ENCODE measurements around the gene USP12. TPM values are rescaled to one million over a fixed set of nuclear protein-coding genes. Genes with fewer than 3 reads are reported as not detected.

Gene USP12
- total RNA-seq, 1 experiment from 2014 or later: 26.1 TPM

GRCh38 chr13:27023385-27024073, 148.1 kb downstream of the USP12 start:
- ChIA-PET POLR2A (interaction anchor here (0.6 to 1.4 kb wide), 2 partner anchors 11 to 24 kb away, joined by 3 to 4 read pairs; no protein-coding TSS in a partner anchor), CTCF (no interaction called here)
- Mint-ChIP-seq H3K4me3 (no peak overlapping the region), H3K36me3 (no peaks in the 10 kb centered on the region), H3K27ac (no peak overlapping the region), H3K4me1 (peaks cover 15% of the 10 kb centered on the region), H3K9me3 (peaks cover 4% of the 10 kb centered on the region), H3K27me3 (ENCODE audit: low read depth) (peaks cover under 1% of the 10 kb centered on the region; the same call in 1 of the 2 replicates)
- no peak for ATAC-seq
- no peak for DNase-seq (ENCODE audit: low spot score)
- no peak for TF ChIP-seq TP53 (CRISPR knock-in tag; IDR thresholded peaks at IDR 0.05)
- TF ChIP-seq SMAD4 (CRISPR knock-in tag; IDR thresholded peaks at IDR 0.05): no peak
- TF ChIP-seq GABPB1 (CRISPR knock-in tag; IDR thresholded peaks at IDR 0.05): no peak
- TF ChIP-seq ATF2 (CRISPR knock-in tag; IDR thresholded peaks at IDR 0.05; ENCODE audit: borderline replicate concordance, low read depth): no peak
- TF ChIP-seq, protein P1, sequence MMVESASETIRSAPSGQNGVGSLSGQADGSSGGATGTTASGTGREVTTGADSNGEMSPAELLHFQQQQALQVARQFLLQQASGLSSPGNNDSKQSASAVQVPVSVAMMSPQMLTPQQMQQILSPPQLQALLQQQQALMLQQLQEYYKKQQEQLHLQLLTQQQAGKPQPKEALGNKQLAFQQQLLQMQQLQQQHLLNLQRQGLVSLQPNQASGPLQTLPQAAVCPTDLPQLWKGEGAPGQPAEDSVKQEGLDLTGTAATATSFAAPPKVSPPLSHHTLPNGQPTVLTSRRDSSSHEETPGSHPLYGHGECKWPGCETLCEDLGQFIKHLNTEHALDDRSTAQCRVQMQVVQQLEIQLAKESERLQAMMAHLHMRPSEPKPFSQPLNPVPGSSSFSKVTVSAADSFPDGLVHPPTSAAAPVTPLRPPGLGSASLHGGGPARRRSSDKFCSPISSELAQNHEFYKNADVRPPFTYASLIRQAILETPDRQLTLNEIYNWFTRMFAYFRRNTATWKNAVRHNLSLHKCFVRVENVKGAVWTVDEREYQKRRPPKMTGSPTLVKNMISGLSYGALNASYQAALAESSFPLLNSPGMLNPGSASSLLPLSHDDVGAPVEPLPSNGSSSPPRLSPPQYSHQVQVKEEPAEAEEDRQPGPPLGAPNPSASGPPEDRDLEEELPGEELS (CRISPR knock-in tag; IDR thresholded peaks at IDR 0.05): no peak
- no peak for TF ChIP-seq ESRRA (CRISPR knock-in tag; IDR thresholded peaks at IDR 0.05; ENCODE audit: borderline replicate concordance)
- no peak for TF ChIP-seq CBFB (CRISPR knock-in tag; IDR thresholded peaks at IDR 0.05; ENCODE audit: low read depth)
- TF ChIP-seq NFATC4 (CRISPR knock-in tag; IDR thresholded peaks at IDR 0.05): no peak

GRCh38 chr13:27022571-27023311, 148.9 kb downstream of the USP12 start:
- no peak; the same call in 1 of the 2 replicates for ATAC-seq
- CTCF ChIA-PET: interaction anchor here (1.0 kb wide), 1 partner anchor 340 kb away, joined by 3 read pairs; no protein-coding TSS in a partner anchor
- POLR2A ChIA-PET: interaction anchor here (1.4 kb wide), 1 partner anchor 11 kb away, joined by 4 read pairs; no protein-coding TSS in a partner anchor

DNA sequence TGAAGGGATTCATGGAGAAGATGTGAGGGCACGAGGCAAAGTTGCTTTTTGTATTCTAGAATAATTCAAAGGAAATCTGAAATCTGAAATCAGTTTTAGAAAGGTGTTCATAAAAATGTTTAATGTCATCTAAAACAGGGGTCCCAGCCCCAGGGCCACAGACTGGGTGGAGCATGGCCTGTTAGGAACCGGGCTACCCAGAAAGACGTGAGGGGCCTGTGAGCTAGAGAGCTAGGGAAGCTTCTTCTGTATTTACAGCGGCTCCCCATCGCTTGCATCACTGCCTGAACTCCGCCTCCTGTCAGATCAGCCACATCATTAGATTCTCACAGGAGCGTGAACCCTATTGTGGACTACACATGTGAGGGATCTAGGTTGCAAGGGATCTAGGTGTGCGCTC, 151.2 kb downstream of the USP12 start:
- DNase-seq (ENCODE audit: low spot score): no peak
- Mint-ChIP-seq H3K9me3 (peaks cover 4% of the 10 kb centered on the region), H3K27me3 (ENCODE audit: low read depth) (peaks cover 2% of the 10 kb centered on the region; the same call in 1 of the 2 replicates), H3K27ac (no peak overlapping the region), H3K4me1 (peaks cover 19% of the 10 kb centered on the region), H3K4me3 (no peak overlapping the region), H3K36me3 (no peaks in the 10 kb centered on the region)
- ATAC-seq: no peak
- ChIA-PET POLR2A (no interaction called here), CTCF (no interaction called here)
- TF ChIP-seq, protein P1 (CRISPR knock-in tag; IDR thresholded peaks at IDR 0.05): no peak
- TF ChIP-seq, protein P2, sequence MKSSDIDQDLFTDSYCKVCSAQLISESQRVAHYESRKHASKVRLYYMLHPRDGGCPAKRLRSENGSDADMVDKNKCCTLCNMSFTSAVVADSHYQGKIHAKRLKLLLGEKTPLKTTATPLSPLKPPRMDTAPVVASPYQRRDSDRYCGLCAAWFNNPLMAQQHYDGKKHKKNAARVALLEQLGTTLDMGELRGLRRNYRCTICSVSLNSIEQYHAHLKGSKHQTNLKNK (CRISPR knock-in tag; IDR thresholded peaks at IDR 0.05): no peak
- TF ChIP-seq SP1 (CRISPR knock-in tag; conservative IDR thresholded peaks at IDR 0.05): no peak
- no peak for TF ChIP-seq NR2C2 (CRISPR knock-in tag; IDR thresholded peaks at IDR 0.05)
- no peak for TF ChIP-seq ZNF138 (CRISPR knock-in tag; conservative IDR thresholded peaks at IDR 0.05)
- no peak for TF ChIP-seq MYBL2 (CRISPR knock-in tag; IDR thresholded peaks at IDR 0.05)
- TF ChIP-seq ZNF396 (CRISPR knock-in tag; IDR thresholded peaks at IDR 0.05; ENCODE audit: borderline replicate concordance): no peak
- no peak for TF ChIP-seq TEAD1 (CRISPR knock-in tag; IDR thresholded peaks at IDR 0.05)
- TF ChIP-seq, protein P3, sequence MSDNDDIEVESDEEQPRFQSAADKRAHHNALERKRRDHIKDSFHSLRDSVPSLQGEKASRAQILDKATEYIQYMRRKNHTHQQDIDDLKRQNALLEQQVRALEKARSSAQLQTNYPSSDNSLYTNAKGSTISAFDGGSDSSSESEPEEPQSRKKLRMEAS (CRISPR knock-in tag; IDR thresholded peaks at IDR 0.05): no peak
- no peak for TF ChIP-seq CREM (CRISPR knock-in tag; IDR thresholded peaks at IDR 0.05)
- no peak for TF ChIP-seq AR (CRISPR knock-in tag; IDR thresholded peaks at IDR 0.05)

More at GRCh38 chr13:27022571-27023311, 148.9 kb downstream of the USP12 start:
- Mint-ChIP-seq H3K36me3 (no peaks in the 10 kb centered on the region), H3K9me3 (peaks cover 4% of the 10 kb centered on the region), H3K4me1 (peaks cover 20% of the 10 kb centered on the region), H3K4me3 (no peak overlapping the region), H3K27me3 (ENCODE audit: low read depth) (peaks cover 2% of the 10 kb centered on the region; the same call in 1 of the 2 replicates), H3K27ac (no peak overlapping the region)
- DNase-seq (ENCODE audit: low spot score): no peak
- TF ChIP-seq FOXJ3 (CRISPR knock-in tag; IDR thresholded peaks at IDR 0.05; ENCODE audit: borderline replicate concordance): no peak
- no peak for TF ChIP-seq KAT7 (CRISPR knock-in tag; IDR thresholded peaks at IDR 0.05; ENCODE audit: borderline replicate concordance)
- TF ChIP-seq, protein P4, sequence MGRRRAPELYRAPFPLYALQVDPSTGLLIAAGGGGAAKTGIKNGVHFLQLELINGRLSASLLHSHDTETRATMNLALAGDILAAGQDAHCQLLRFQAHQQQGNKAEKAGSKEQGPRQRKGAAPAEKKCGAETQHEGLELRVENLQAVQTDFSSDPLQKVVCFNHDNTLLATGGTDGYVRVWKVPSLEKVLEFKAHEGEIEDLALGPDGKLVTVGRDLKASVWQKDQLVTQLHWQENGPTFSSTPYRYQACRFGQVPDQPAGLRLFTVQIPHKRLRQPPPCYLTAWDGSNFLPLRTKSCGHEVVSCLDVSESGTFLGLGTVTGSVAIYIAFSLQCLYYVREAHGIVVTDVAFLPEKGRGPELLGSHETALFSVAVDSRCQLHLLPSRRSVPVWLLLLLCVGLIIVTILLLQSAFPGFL (CRISPR knock-in tag; IDR thresholded peaks at IDR 0.05; ENCODE audit: borderline replicate concordance): no peak
